Ectodermal cell (in vitro differentiated cells): ENCODE data around the gene GOLGA3.
"Not testable (repeated sequence)": the region's sequence is repeated elsewhere in the genome, so short reads cannot be mapped to it uniquely, and the experiment has no call there.

Source experiments
- H3K27ac ChIP-seq: 2 replicates; pipeline ENCODE4 v1.7.0; 2013; ENCODE audit warnings: mild to moderate bottlenecking, low read depth, low read length; ENCODE audit not compliant: insufficient read depth, poor library complexity, severe bottlenecking
- H3K27me3 ChIP-seq: 2 replicates; pipeline ENCODE4 v1.7.0; 2013; ENCODE audit warnings: mild to moderate bottlenecking, low read length; ENCODE audit not compliant: insufficient read depth, control insufficient read depth, poor library complexity, severe bottlenecking
- H3K36me3 ChIP-seq: one replicate; pipeline ENCODE4 v1.7.0; 2013; ENCODE audit warnings: low read length; ENCODE audit not compliant: control insufficient read depth, insufficient read depth
- H3K4me1 ChIP-seq: one replicate; pipeline ENCODE4 v1.7.0; 2013; ENCODE audit warnings: low read length; ENCODE audit not compliant: control insufficient read depth, insufficient read depth
- H3K4me3 ChIP-seq: 2 replicates; pipeline ENCODE4 v1.7.0; 2013; ENCODE audit warnings: low read depth, low read length, control low read depth; ENCODE audit not compliant: insufficient read depth
- H3K9me3 ChIP-seq: 2 replicates; pipeline ENCODE4 v1.7.0; 2013; ENCODE audit warnings: mild to moderate bottlenecking, low read length, moderate library complexity; ENCODE audit not compliant: control insufficient read depth
- WGBS, 2 experiments: methylation state at CpG; one replicate each; pipeline ENCODE4 v1.1.7; 2013; ENCODE audit warnings: missing lambda C conversion rate in 2 of 2; 5-methylcytosine and 5-hydroxymethylcytosine counted together

Gene GOLGA3

GRCh38 chr12:132836230-132836629, 7.6 kb upstream of the GOLGA3 start:
- not testable (repeated sequence) for H3K27ac ChIP-seq, H3K4me1 ChIP-seq, H3K36me3 ChIP-seq, H3K27me3 ChIP-seq, H3K9me3 ChIP-seq, H3K4me3 ChIP-seq
- 95% methylated on average over 30 of the region's 30 CpGs for WGBS, 2 experiments

GRCh38 chr12:132835076-132836025, 6.7 kb upstream of the GOLGA3 start:
- Histone ChIP-seq H3K36me3 (no peaks in the 10 kb centered on the region), H3K27me3 (no peaks in the 10 kb centered on the region), H3K27ac (no peak overlapping the region), H3K4me3 (no peak overlapping the region), H3K9me3 (no peaks in the 10 kb centered on the region), H3K4me1 (no peaks in the 10 kb centered on the region)
- WGBS, 2 experiments = 95 to 96% methylated on average over 35 to 36 of the region's 42 CpGs

- no peak overlapping the region for H3K27ac ChIP-seq
- 95% methylated on average over 4 to 5 of the region's 5 CpGs for WGBS, 2 experiments
- H3K36me3 ChIP-seq = no peaks in the 10 kb centered on the region
- no peaks in the 10 kb centered on the region for H3K9me3 ChIP-seq
- no peak overlapping the region for H3K4me3 ChIP-seq
- no peaks in the 10 kb centered on the region for H3K4me1 ChIP-seq
- H3K27me3 ChIP-seq = no peaks in the 10 kb centered on the region
Observed at GRCh38 chr12:132834181-132834711, 5.6 kb upstream of the GOLGA3 start.

GRCh38 chr12:132833341-132833740, 4.7 kb upstream of the GOLGA3 start:
- Histone ChIP-seq H3K4me1 (no peaks in the 10 kb centered on the region), H3K4me3 (no peak overlapping the region), H3K27ac (no peak overlapping the region), H3K36me3 (no peaks in the 10 kb centered on the region), H3K27me3 (no peaks in the 10 kb centered on the region), H3K9me3 (no peaks in the 10 kb centered on the region)
- 91 to 95% methylated on average over 8 of the region's 8 CpGs for WGBS, 2 experiments

- WGBS, 2 experiments = 91 to 94% methylated on average over 11 of the region's 11 CpGs
- no peaks in the 10 kb centered on the region for H3K27me3 ChIP-seq
- H3K36me3 ChIP-seq = no peaks in the 10 kb centered on the region
- peaks cover 5% of the 10 kb centered on the region for H3K4me1 ChIP-seq
- no peak overlapping the region for H3K27ac ChIP-seq
- H3K4me3 ChIP-seq = no peak overlapping the region
- H3K9me3 ChIP-seq = no peaks in the 10 kb centered on the region
Observed at GRCh38 chr12:132831771-132832170, 3.1 kb upstream of the GOLGA3 start.

- no peaks in the 10 kb centered on the region for H3K27me3 ChIP-seq
- H3K27ac ChIP-seq = no peak overlapping the region
- peak overlapping the region; percentile 74 for H3K4me3 ChIP-seq
- no peaks in the 10 kb centered on the region for H3K9me3 ChIP-seq
- WGBS, 2 experiments = 13 to 14% methylated on average over 59 of the region's 59 CpGs
- no peaks in the 10 kb centered on the region for H3K36me3 ChIP-seq
- peaks cover 5% of the 10 kb centered on the region for H3K4me1 ChIP-seq
Observed at GRCh38 chr12:132827763-132828703, 636 bp downstream of the GOLGA3 start.

GRCh38 chr12:132825861-132826260, 2.8 kb downstream of the GOLGA3 start:
- 96% methylated on average over 16 of the region's 16 CpGs for WGBS, 2 experiments

GRCh38 chr12:132825089-132825488, 3.6 kb downstream of the GOLGA3 start:
- H3K27ac ChIP-seq = no peak overlapping the region
- no peak overlapping the region for H3K4me3 ChIP-seq
- H3K4me1 ChIP-seq = peaks cover 5% of the 10 kb centered on the region
- peaks cover 8% of the 10 kb centered on the region for H3K36me3 ChIP-seq
- no peaks in the 10 kb centered on the region for H3K9me3 ChIP-seq
- 94 to 95% methylated on average over 18 of the region's 18 CpGs for WGBS, 2 experiments
- no peaks in the 10 kb centered on the region for H3K27me3 ChIP-seq

More at GRCh38 chr12:132825861-132826260, 2.8 kb downstream of the GOLGA3 start:
- Histone ChIP-seq H3K9me3 (no peaks in the 10 kb centered on the region), H3K4me1 (peaks cover 5% of the 10 kb centered on the region), H3K4me3 (no peak overlapping the region), H3K27ac (no peak overlapping the region), H3K36me3 (peaks cover 8% of the 10 kb centered on the region), H3K27me3 (no peaks in the 10 kb centered on the region)

- H3K9me3 ChIP-seq = no peaks in the 10 kb centered on the region
- H3K27me3 ChIP-seq = no peaks in the 10 kb centered on the region
- 91 to 95% methylated on average over 6 to 7 of the region's 7 CpGs for WGBS, 2 experiments
- peaks cover 8% of the 10 kb centered on the region for H3K36me3 ChIP-seq
- no peak overlapping the region for H3K4me3 ChIP-seq
- H3K27ac ChIP-seq = no peak overlapping the region
- peaks cover 5% of the 10 kb centered on the region for H3K4me1 ChIP-seq
Observed at GRCh38 chr12:132824053-132824452, 4.6 kb downstream of the GOLGA3 start.

- Histone ChIP-seq H3K4me3 (no peak overlapping the region), H3K27me3 (no peaks in the 10 kb centered on the region), H3K9me3 (no peaks in the 10 kb centered on the region), H3K4me1 (no peaks in the 10 kb centered on the region), H3K36me3 (peaks cover 16% of the 10 kb centered on the region), H3K27ac (no peak overlapping the region)
- 94 to 95% methylated on average over 8 of the region's 8 CpGs for WGBS, 2 experiments
Observed at GRCh38 chr12:132818562-132818961, 10.1 kb downstream of the GOLGA3 start.
